ENCODE data around the gene DNAJC3.
"Not testable (repeated sequence)": the region's sequence is repeated elsewhere in the genome, so short reads cannot be mapped to it uniquely, and the experiment has no call there.

GRCh38 chr13:95781940-95782339 lies 105.0 kb downstream of the DNAJC3 start:
- TF ChIP-seq CTCF, EP300 (IDR thresholded peaks at IDR 0.05): not testable (repeated sequence)
